Dendritic cell treated with granulocyte-macrophage colony-stimulating factor and Interleukin-4, amounts not matched to agents 40 ng/mL and 50 ng/mL, for 4 days (primary cell): Measurements from ENCODE around the gene PAX6.

ENCODE experiments used
- H3K27ac Mint-ChIP-seq: one replicate; pipeline ENCODE4 v1.8.0; 2022; ENCODE audit warnings: mild to moderate bottlenecking, mixed read lengths
- H3K27me3 Mint-ChIP-seq: one replicate; pipeline ENCODE4 v1.8.0; 2022; ENCODE audit warnings: mild to moderate bottlenecking, mixed read lengths
- H3K36me3 Mint-ChIP-seq: one replicate; pipeline ENCODE4 v1.8.0; 2022; ENCODE audit warnings: low read depth, mixed read lengths
- H3K4me1 Mint-ChIP-seq: one replicate; pipeline ENCODE4 v1.8.0; 2022; ENCODE audit warnings: low read depth, mixed read lengths
- H3K4me3 Mint-ChIP-seq: one replicate; pipeline ENCODE4 v1.8.0; 2022; ENCODE audit warnings: mild to moderate bottlenecking, moderate library complexity, mixed read lengths
- H3K9me3 Mint-ChIP-seq: one replicate; pipeline ENCODE4 v1.8.0; 2022; ENCODE audit warnings: mixed read lengths
- intact Hi-C: fragments of 100-400 bp; cut with micrococcal nuclease; formaldehyde crosslinking; loops from one replicate; pipeline ENCODE4 v1.15.0; 2022

PAX6 gene

GRCh38 chr11:31826536-31827438, 15.7 kb upstream of the PAX6 start:
- Mint-ChIP-seq H3K4me3 (no peak overlapping the region), H3K27ac (no peak overlapping the region), H3K9me3 (no peaks in the 10 kb centered on the region), H3K36me3 (no peaks in the 10 kb centered on the region), H3K27me3 (peaks cover 82% of the 10 kb centered on the region), H3K4me1 (no peaks in the 10 kb centered on the region)
- intact Hi-C loops: no loop called here

- intact Hi-C loops: no loop called here
- Mint-ChIP-seq H3K9me3 (no peaks in the 10 kb centered on the region), H3K4me3 (no peak overlapping the region), H3K36me3 (no peaks in the 10 kb centered on the region), H3K27me3 (peaks cover 86% of the 10 kb centered on the region), H3K4me1 (no peaks in the 10 kb centered on the region), H3K27ac (no peak overlapping the region)
These were observed 14.8 kb upstream of the PAX6 start for GRCh38 chr11:31825838-31826484.

DNA sequence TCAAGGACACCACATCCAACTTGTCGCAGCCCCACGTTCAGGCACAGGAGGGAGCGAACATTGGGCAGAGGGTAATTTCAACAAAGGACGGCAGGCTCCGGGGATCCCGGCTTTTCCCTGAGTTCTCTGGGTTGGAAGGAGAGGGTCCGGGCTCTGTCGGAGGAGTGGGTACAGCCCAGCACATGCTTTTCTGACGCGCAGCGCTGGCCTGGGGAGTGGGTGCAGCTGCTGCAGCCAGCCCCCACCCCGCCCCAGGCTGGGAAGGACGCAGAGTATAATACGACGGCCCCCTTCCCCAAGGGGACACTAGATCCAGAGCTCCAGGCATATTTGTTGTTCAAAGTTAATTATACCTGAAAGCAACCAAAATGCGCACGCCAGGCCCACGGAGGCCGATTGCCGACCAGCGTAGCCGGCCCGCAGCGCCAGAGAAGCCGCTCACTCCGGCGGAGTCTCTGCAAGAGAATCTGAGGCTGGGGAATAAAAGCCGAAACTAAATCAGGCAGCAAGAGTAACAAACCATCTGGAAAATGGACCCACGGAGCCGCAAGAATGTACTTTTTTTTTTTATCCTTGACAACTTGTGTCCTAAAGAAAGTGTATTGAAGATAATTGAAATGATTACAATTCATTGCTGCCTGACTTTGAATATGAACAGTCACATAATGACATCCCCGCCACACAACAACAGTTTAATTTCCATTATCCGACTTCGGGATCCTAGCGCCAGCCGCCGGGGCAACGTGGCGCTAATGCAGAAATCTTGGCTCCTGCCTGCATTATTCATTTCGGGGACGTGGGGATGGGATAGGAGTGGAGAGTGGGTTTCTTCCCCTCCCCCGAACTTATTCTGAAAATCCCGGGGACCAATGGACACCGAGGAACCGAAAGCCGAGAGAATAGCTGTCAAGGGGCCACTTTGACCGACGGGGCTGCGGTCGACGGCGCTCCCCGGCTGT, 14.0 kb upstream of the PAX6 start:
- peaks cover 5% of the 10 kb centered on the region for H3K4me1 Mint-ChIP-seq
- intact Hi-C loops: no loop called here
- no peaks in the 10 kb centered on the region for H3K9me3 Mint-ChIP-seq
- no peak overlapping the region for H3K27ac Mint-ChIP-seq
- H3K36me3 Mint-ChIP-seq: no peaks in the 10 kb centered on the region
- no peak overlapping the region for H3K4me3 Mint-ChIP-seq
- peaks cover 89% of the 10 kb centered on the region for H3K27me3 Mint-ChIP-seq

DNA sequence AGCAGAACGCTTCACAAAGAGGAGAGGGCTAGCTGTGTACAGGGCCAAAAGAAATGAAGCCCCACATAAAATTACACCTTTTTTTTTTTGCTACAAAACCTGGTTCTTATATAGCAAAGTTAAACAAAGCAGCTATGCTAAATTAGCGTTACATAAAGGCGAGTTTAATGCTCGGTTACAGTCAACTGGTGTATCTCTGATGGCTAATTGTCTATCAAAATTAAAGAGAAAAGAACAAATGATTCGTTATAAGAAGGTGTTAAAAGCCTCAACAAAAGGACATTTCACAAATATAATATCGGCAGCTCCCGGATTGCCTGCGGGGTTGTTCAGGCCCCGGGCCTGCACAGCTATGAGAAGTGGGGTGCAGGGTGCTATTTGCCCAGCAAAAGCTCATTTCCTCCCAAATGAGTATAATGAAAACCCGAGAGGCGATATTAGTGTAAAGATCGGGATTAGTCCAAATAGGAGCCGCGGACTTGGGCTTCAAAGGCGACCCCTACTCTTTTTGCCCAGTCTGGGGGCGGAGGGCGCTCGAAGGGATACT, 13.3 kb upstream of the PAX6 start:
- peaks cover 90% of the 10 kb centered on the region for H3K27me3 Mint-ChIP-seq
- no peak overlapping the region for H3K4me3 Mint-ChIP-seq
- intact Hi-C loops: no loop called here
- H3K36me3 Mint-ChIP-seq: no peaks in the 10 kb centered on the region
- no peak overlapping the region for H3K27ac Mint-ChIP-seq
- peaks cover 8% of the 10 kb centered on the region for H3K4me1 Mint-ChIP-seq
- no peaks in the 10 kb centered on the region for H3K9me3 Mint-ChIP-seq

DNA sequence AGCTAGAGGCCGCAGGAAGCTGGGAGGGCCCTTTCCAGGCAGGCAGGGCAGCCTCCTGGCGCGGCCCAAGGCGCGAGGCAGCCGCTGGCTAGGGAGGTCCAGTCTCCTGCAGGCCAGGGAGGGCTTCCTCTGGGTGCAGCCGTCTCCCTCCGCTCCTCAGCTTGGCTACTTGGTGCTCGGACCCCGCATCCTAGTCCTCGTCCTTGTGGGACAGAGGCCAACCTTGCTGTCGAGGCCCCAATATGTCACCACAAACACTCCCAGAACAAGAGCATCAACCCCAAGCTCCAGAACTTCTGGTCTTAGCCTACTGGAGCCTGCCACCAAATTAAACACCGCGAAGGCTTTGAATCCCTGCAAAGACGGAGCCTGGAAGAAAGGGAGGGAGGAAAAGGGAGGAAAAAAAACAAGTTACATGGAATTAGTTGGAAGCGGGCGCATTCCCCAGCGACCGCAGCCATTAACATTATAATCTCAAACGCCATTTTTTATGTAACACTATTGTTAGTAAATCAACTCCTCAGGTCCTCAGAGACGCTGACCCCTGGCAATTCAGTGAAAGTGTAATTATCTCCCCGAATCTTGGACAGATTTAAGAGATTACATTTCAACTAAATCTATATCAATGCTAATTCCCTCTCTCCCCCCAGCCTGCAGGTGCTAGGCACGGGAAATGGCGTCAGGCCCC, 12.7 kb upstream of the PAX6 start:
- H3K4me1 Mint-ChIP-seq: peaks cover 11% of the 10 kb centered on the region
- no peaks in the 10 kb centered on the region for H3K36me3 Mint-ChIP-seq
- H3K27me3 Mint-ChIP-seq: peaks cover 92% of the 10 kb centered on the region
- no peaks in the 10 kb centered on the region for H3K9me3 Mint-ChIP-seq
- H3K4me3 Mint-ChIP-seq: no peak overlapping the region
- intact Hi-C loops: no loop called here
- H3K27ac Mint-ChIP-seq: no peak overlapping the region

GRCh38 chr11:31822927-31823643, 12.0 kb upstream of the PAX6 start:
- intact Hi-C loops: no loop called here
- no peak overlapping the region for H3K27ac Mint-ChIP-seq
- H3K36me3 Mint-ChIP-seq: no peaks in the 10 kb centered on the region
- H3K9me3 Mint-ChIP-seq: no peaks in the 10 kb centered on the region
- H3K27me3 Mint-ChIP-seq: peaks cover 97% of the 10 kb centered on the region
- H3K4me3 Mint-ChIP-seq: no peak overlapping the region
- peaks cover 16% of the 10 kb centered on the region for H3K4me1 Mint-ChIP-seq

GRCh38 chr11:31822175-31822926, 11.2 kb upstream of the PAX6 start:
- H3K4me1 Mint-ChIP-seq: peaks cover 21% of the 10 kb centered on the region
- intact Hi-C loops: no loop called here
- H3K27ac Mint-ChIP-seq: no peak overlapping the region
- no peaks in the 10 kb centered on the region for H3K9me3 Mint-ChIP-seq
- H3K4me3 Mint-ChIP-seq: no peak overlapping the region
- H3K27me3 Mint-ChIP-seq: peaks cover 96% of the 10 kb centered on the region
- no peaks in the 10 kb centered on the region for H3K36me3 Mint-ChIP-seq

GRCh38 chr11:31821766-31822165, 10.6 kb upstream of the PAX6 start:
- no peak overlapping the region for H3K4me3 Mint-ChIP-seq
- intact Hi-C loops: no loop called here
- no peaks in the 10 kb centered on the region for H3K9me3 Mint-ChIP-seq

DNA sequence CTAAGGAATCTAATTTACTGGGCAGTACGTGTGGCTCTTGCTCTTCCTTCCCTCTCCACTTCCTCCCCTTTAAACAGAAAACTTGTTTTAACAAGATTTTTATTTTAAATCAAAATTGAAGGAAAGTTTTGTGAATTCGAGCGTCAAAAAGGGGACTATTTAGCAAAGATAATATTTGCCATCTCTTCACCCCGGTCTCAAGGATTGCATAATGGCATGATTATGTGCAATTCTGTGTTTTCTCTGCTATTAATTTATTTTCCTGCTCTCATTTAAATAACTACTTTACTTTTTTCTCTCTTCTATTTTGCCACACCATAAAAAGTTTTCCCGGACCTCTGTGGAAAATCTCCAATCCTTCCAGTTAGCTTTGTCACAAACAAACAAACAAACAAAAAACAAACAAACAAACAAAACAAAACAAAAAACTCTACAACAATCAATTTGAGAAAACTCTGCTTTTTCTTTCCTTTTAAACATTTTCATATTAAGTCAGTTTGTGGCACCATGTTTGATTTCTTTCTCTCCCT, 10.2 kb upstream of the PAX6 start:
- intact Hi-C loops: no loop called here
- Mint-ChIP-seq H3K27ac (no peak overlapping the region), H3K4me3 (no peak overlapping the region), H3K9me3 (no peaks in the 10 kb centered on the region), H3K4me1 (peaks cover 28% of the 10 kb centered on the region), H3K36me3 (no peaks in the 10 kb centered on the region), H3K27me3 (peaks cover 96% of the 10 kb centered on the region)

More at GRCh38 chr11:31821766-31822165, 10.6 kb upstream of the PAX6 start:
- peaks cover 96% of the 10 kb centered on the region for H3K27me3 Mint-ChIP-seq
- H3K36me3 Mint-ChIP-seq: no peaks in the 10 kb centered on the region
- H3K4me1 Mint-ChIP-seq: peaks cover 26% of the 10 kb centered on the region
- H3K27ac Mint-ChIP-seq: no peak overlapping the region

GRCh38 chr11:31820438-31820818, 9.3 kb upstream of the PAX6 start:
- no peak overlapping the region for H3K27ac Mint-ChIP-seq
- H3K4me1 Mint-ChIP-seq: peaks cover 34% of the 10 kb centered on the region
- peaks cover 96% of the 10 kb centered on the region for H3K27me3 Mint-ChIP-seq
- no peaks in the 10 kb centered on the region for H3K9me3 Mint-ChIP-seq
- H3K36me3 Mint-ChIP-seq: no peaks in the 10 kb centered on the region
- intact Hi-C loops: no loop called here
- no peak overlapping the region for H3K4me3 Mint-ChIP-seq

DNA sequence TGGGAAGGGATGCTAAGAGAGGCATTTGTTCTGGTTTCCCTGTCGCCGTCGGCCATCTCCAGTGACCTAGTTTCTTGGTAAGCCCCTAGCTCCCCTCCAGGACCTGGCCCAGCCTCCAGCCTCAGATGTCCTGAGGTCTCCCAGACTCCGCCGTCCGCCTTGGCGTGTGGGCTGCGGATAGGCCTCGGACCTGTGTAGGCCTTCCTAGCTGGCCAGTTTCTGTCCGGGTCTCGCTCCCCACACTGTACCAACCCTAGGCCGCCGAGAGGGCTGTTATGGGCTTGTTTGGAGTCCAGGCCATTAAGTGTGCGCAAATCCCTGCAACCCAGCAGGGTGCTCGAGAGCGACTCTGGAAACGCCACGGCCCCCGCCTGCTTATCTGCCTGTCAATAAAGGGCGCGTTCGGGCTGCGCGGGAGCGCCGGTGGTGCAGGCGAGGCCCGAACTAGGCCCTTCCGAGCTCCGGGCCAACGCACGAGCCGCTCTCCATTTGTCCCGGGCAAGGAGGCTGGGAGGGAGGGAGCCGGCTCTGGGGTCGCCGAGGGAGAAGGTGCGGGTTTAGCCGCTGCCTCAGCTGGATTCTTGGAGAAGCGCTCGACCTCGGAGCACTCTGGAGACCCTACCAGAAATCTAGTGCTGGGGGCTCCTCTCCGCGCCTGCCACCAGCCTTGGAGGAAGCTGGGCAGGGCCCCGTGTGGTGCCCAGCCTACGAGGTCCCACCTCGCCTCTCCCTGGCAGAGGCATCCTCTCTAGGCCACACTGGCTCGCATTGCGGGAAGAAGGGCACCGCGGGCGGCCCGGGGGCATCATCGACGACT, 8.7 kb upstream of the PAX6 start:
- no peaks in the 10 kb centered on the region for H3K36me3 Mint-ChIP-seq
- H3K4me3 Mint-ChIP-seq: no peak overlapping the region
- H3K9me3 Mint-ChIP-seq: no peaks in the 10 kb centered on the region
- no peak overlapping the region for H3K27ac Mint-ChIP-seq
- peaks cover 34% of the 10 kb centered on the region for H3K4me1 Mint-ChIP-seq
- peaks cover 96% of the 10 kb centered on the region for H3K27me3 Mint-ChIP-seq
- intact Hi-C loops: loop anchor here (10.0 kb wide), 1 partner anchor 455 kb away; the partner anchor contains the start of genes DCDC1 and DNAJC24
